ENCODE results near the gene ZNF511.

DNA sequence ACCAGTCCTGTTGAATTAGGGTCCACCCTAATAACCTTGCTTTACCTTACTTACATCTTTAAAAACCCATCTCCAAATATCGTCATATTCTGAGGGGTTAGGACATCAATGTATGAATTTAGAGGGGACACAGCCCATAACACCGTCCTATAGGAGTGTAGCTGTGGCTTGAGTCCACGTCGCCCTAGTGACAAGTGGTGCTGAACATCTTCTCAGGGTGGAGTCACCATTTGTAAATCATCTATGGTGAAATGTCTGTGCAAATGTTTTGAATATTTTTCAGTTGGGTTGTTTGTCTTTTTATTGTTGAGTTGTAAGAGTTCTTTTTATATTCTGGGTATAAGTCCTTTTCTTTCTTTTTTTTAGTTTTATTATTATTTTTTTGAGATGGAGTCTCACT is 33.3 kb downstream of the ZNF511 start:
- no peak for TF ChIP-seq ZNF174 (tag by site-specific recombination; IDR thresholded peaks at IDR 0.05)
- TF ChIP-seq ZNF561 (tag by site-specific recombination; IDR thresholded peaks at IDR 0.05; ENCODE audit: borderline replicate concordance): no peak
- no peak for TF ChIP-seq ZNF350 (tag by site-specific recombination; IDR thresholded peaks at IDR 0.05)

Data from HEK293 (cell line).